Stimulated activated CD4-positive, alpha-beta T cell treated with anti-CD3 and anti-CD28 coated beads, Interleukin-12 subunit alpha, Interleukin-12 subunit beta, amount 100 ng/mL, for 4 hours (primary cell): ENCODE data around the gene UBR4.

Experiments used
- DNase-seq: peaks from one replicate; pipeline ENCODE4 v3.0.0-alpha.2; 2020

The UBR4 gene

DNA sequence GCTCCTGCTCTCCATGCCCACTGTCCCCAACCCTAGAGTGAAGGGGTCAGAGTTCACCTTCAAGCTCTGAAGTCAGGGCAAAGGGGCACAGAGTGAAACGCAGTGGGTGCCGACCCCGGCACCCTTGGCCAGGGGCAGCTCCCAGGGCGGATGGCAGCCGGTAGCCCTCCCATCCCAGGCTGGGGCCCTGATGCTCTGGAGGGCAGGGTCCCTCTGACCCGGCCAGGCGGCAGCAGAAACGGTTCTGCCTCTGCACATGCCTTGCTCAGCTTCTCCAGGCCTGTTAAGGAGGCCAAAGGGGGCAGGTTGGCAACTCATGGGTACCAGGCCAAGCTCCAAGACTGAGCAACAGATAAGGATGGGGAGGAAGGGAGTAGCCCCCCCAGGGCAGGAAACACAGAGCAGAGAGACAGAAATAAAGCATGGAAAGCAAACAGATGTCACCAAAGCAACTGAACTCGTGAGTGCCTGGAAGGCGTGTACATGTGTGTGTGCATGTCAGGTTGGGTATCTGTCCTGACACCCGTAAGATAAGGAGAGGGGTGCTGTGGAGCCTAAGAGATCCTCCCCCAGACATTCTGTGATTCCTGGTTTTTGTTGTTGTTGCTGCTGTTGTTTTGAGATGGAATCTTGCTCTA is 141.3 kb downstream of the UBR4 start:
- DNase-seq: no peak

DNA sequence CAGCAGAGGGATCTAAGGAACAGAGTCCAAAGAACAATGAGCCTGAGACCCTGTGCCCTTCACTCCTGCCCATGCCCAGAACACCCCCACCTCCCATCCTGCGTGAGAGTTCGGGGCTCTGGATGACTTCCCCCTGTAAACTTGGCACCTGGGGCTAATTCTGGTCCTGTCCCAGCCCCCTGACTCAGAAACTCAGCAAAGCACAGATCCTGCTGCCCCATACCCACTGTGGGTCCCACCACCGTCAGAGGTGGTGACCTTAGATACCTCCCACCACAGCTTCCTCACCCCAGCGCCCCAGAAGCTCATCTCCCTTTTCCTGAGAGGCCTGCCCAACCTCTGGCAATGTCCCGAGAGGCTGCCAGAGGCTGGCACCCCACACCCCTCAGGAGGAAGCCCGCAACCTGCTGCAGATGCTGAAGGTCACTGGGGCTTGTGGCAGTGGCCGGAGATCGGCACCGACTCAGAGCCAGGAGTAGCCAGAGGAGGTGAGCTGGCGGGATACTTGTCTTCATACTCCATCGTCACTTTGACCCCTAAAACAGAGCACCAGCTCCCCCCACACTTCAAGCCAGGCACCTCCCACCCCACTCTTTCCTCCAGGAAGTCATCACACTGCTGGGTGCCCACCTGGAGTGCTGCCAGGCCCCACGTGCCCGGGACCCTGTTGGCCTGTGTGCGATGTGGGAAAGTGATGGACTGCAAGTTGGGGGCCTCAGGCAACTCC is 142.0 kb downstream of the UBR4 start:
- no peak for DNase-seq

DNA sequence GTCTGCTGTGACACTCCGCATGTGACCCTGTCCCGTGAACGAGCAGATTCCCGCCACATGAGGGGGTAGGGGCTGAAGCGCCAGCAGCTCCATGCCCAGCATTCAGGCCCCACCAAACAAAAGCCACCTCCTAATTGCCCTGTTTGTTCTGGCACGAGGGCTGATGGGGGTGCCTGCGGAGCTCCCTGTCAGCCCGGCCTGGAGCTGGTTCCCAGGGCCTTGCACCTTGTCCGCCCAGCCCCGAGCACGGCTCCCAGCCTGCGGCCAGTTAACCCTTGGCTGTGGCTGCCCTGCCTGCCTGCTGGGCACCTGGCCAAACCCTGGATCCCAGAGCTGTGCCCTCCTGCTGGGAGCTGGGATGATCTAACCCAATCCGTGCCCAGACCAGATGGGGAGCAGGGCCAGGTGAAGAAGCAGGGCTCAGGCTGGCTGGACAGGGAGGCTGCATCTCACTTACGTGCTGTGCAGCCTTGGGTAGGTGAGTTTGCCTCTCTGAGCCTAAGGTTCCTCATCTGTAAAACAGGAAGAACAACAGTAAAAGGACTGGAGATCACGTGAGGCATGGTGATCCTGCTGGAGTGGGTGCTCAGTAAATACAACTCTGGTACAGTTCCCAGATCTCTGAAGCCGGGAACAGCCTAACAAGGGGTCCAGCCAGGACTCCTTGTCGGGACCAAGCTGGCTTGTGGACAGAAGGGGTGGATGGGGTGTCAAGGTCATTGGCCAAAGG is 142.7 kb downstream of the UBR4 start:
- no peak for DNase-seq

DNA sequence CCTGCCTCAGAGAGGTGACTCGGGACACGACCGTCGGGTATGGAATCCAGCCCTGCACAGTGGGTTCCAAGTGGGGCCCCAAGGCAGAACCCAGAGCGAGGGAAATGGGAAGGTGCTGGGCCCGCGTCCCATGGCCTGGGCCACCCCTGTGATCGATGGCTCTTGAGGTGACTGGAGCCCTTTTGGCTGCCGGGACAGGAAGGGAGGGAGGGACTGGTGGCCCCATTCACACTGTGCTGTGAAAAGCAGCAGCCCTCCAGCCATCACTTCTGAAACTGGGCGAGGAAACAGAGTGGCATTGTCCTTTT is 143.2 kb downstream of the UBR4 start:
- DNase-seq: no peak

DNA sequence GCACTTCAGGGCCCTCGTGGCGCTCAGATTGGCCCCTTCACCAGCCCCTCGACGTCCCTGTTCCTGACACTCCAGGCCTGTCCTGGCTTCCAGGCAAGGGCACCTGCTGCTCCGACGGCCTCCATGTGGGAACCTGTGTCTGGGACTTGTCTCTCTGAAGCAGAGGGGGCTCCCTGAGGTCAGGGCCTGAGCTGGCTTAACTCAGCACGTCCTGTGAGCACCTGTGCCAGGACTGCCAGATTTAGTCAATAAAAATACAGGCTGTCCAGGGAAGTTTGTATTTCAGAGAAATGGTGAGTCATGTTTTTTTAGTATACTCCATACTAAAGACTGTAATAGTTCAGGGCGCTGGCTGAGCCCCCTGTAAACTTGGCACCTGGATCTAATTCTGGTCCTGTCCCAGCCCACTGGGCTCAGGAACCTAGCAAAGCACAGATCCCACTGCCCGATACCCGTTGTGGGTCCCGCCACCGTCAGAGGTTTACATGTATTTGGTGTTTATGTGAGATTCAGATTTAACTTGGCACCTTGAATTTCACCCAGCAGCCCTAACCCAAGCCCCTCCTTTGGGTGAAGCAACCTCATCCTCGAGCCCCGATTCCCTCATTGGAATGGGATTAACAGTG is 143.7 kb downstream of the UBR4 start:
- DNase-seq: no peak

DNA sequence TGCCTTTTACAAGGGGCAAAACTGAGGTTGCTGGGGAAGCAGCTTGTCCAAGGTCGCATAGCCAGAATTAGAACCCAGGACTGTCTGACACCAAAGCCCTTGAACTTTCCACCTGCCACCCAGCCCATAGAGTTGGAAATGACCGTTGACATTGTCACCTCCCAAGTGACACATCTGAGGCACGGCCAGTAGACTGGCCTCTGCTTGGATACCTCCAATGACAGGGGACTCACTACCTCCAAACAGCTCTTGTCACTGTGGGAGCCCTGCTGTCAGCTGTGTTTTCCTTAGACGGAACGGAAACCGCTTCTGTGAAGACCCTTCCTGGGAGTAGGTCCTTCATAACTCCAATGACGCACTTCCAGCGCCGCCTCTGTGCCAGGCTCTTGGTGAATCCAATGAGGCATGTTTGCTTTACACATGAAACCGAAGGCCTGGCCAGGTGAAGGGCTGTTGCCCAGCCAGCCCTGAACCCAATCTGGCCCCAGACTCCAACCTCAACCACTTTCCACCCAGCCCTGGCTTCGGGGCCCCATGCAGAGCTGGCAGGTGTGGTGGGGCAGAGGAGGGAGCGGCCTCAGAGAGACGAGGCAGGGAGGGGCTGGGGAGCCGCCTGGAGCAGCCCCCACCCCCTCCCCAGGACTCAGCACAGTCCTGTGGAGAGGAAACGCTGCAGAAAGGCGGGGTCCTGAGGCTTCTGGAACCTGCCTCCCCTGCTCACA is 144.4 kb downstream of the UBR4 start:
- DNase-seq: no peak

DNA sequence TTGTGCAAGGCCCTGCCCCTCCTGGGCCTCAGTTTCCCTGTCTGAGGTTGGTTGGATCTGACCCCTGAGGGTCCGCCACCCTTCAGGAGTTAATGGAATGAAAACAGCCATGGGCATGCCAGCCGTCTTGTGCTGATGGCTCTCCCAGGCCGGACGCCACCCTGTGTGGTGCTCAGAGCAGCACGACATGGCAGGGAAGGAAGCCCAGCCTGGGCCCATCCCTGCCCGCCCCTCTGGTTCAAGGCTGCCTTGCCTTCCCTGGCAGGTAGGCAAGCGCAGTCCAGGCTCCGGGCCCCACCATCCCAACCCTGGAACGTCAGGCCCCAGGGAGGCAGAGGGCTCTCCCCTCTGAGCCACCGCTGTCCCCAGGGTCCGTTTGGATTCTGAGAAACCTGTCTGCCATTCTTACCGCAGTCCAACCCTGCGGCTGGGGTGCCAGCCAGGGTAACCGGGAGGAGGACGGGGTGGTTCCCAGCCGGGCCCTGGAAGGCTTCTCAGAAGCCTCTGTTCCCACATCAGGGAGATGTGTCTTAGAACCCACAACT is 145.1 kb downstream of the UBR4 start:
- no peak for DNase-seq

DNA sequence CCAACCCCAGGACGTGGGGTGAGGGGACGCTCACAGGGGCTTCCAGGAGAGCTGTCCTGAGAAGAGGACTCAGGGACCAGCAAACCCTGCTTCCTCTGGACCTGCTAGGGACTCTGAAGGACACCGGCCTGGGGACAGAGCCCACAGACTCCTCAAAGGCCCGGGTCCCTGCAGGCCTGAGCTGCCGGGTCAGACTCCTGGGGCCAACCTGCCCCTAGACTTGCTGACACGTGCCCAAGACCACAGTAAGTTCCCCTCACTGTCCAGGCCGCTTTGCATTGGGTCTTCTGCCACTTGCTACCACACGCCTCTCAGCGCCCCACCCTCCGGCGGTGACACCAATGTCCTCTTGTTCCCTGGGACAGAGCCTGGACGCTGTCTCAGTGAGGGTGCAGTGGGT is 146.9 kb downstream of the UBR4 start:
- DNase-seq: no peak

DNA sequence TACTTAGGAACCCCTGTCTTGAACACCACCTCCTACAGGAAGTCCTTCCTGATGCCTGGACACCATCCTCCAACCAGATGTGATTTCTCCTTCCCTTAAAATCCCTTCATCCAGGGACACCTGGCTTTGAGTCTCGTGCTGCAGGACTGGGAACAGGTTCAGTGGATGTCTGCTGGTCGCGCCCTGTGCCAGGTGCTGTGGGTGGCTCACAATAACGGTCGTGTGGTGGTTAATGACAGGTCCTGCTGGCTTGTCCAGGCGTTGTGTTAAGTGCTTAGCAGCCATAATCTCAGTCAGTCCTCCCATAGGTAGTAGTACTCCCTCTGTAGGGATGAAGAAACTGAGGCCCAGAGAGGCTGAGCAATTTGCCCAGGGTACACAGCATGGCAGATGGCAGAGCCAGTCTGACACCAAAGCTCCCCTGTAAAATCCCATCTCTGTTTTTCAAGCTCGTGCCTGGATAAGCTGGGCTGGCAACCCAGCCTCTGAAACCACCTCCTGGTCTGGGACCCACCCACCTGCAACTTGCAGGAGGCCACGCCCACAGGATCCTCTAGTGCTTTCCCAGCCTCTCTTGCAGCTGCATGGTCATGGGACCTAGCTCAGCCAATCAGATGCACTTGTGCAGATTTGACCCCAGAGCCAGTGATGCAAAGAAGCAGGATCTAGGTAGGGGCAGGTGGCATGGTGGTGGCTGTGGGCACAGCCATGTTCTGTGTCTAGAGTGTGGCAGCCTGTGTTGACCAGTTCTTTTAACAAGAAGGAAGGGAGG is 147.6 kb downstream of the UBR4 start:
- DNase-seq: no peak

DNA sequence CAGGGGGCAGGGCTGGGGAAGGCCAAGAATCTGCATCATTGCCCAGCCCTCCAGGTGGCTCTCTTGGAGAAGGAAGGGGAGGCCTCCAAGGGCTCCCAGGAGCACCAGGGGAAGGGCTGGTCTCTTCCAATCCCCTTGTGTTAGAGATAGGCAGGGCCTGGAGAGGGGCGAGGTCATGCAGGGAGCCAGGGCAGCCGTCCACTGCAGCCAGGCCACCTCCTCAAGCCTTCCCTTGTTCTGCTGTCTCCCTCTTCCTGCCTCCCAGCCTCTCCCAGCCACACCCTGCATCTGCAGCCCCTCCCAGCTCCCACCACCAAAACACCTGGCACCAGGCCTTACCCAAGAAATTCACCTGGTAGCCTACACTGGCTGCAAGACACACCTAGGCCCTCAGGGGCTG is 148.3 kb downstream of the UBR4 start:
- no peak for DNase-seq

DNA sequence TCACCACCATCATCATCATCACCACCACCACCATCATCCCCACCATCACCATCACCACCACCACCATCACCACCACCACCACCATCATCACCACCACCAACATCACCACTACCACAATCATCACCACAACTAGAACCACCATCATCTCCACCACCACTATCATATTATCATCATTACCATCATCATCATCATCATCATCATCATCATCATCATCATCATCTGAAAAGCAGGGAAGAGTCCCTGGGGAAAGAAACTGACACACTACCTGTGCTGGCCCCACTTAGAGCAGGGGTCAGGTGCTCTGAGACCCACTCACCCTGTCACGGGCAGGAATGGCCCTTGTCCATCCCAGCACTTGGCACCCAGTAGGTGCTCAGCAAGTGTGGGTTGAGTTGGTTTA is 148.7 kb downstream of the UBR4 start:
- no peak for DNase-seq

DNA sequence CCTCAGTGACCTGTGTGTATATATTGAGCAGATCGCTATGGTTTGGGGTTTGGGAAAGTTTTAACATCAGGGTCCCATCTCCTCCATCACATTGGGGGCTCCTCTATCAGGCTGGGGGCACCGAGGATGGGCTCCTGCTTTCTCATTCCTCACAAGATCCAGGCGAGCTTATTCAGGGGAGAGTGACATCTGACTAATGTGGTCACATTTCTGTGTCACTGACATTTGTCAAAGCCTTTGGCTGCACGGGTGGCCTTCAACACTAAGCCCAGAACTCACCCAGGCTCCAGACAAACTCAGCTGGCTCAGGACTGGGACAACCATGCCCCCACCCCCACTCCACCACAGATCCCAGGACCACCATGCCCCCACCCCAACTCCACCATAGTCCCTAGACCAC is 150.3 kb downstream of the UBR4 start:
- DNase-seq: no peak

DNA sequence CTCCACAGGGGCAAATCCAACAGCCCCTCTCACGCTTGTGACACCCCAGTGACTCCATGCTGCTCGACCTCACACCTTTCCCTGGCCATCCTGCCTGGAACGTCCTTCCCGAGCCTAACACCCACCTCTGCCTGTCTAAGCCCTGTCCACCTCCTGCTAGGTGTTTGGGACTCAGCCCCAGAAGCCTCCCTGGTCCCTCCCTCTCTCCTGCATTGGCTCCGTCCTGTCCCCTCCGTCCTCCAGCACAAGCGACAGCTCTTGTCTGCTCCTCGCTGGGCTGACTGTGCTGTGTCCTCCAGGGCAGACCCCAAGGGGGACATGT is 151.6 kb downstream of the UBR4 start:
- no peak for DNase-seq

DNA sequence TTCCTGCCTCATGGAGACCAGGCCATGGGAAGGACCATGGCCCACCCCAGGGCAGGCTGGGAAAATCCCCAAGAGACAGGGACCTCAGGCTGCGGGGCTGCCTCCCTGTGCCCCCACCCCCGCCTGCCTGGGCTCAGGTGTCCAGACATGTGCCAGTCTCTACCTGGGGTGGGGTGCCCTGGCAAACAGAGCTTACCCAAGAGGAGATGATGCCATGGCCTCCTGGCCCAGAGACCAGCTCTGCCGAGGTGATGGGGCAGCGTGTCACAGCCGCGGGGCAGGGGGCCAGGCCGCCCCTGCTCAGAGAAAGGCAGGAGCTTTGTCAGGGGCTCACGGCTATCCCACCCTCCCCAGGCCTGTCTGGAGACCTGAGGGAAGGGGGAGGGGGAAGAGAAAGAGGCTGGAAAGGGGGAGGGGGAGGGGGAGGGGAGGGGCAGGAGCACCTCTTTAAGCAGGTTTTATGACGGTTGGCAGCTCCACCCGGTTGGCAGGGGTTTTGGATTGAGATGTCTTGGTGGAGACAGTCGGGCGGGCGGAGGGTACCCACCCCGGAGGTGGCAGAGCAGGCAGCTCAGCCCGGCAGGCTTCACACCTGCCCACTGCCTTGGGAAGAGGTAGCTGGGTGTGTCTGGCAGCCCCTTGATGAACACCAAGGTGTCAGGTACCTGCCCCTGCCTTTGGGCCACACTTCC is 152.1 kb downstream of the UBR4 start:
- DNase-seq: no peak

DNA sequence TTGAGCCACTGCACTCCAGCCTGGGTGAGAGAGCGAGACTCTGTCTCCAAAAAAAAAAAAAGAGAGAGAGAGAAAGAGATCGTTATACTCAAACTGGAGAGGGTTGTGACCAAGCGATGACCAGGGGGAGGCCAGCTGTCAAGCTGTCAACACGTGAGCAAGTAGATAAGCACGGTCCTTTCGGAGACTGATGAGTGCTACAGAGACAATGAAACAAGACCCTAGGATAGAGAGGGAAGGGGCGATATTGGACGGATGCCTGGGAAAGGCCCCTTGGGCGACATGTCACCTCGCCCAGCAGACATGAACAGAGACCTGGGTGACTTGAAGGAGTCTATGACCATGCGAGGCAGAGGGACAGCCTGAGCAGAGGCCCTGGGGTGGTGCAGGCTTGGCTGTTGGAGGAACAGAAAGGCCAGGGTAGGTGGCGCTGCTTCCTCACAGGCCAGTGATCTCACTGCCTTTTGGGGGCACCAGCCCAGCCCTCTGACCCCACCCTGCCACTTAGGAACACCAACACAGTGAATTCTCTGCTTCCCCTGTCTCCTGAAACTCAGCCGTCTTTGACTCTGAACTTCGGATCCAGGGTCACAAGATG is 152.8 kb downstream of the UBR4 start:
- no peak for DNase-seq

DNA sequence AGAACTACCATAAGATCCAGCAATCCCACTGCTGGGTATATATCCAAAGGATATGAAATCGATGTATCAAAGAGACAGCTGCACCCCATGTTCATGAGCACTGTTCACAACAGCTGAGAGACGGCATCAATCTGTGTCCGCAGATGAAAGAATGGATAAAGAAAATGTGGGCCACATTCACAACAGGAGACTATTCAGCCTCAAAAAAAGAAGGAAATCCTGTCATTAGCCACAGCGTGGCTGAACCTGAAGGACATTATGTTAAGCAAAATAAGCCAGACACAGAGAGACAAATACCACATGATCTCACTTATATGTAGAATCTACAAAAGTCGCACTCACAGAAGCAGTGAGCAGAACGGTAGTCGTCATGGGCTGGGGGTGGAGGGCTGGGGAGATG is 154.4 kb downstream of the UBR4 start:
- no peak for DNase-seq

DNA sequence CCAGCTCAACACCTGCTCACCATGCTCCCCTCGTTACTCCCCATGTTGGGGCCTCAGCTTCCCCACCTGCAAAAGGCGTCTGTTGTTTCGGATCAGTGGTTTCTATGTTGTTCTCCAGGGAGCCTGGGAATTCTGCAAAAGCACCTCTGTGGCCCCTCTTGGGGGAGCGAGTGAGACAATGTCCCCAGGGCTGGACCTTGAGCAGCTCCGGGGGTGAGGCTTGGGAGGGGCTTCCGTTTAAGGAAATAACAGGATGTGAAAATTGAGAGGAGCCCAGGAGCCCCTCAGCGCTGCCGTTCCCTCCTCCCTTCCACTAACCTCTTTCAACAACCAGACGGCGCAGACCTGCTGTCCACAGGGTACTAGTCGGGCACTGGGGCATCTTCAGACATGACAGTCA is 155.1 kb downstream of the UBR4 start:
- DNase-seq: no peak

DNA sequence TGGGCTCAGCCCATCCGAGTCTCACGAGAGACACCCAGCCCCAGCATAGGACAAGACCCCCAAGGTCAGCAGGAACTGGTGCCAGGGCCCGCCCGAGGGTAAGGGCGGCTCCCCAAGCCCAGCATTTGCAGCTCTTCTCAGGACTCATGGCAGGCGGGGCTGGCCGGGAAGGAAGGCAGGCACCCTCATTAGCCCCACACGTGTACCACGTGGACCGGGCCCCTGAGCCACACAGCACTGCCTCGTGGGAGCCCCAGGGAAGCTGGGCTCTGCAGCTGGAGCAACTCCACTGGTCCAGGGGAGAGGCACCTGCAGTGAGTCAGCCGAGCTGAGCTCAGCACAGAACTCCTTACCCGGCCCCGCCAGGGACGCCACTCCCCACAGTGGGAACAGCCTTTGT is 155.8 kb downstream of the UBR4 start:
- DNase-seq: no peak

DNA sequence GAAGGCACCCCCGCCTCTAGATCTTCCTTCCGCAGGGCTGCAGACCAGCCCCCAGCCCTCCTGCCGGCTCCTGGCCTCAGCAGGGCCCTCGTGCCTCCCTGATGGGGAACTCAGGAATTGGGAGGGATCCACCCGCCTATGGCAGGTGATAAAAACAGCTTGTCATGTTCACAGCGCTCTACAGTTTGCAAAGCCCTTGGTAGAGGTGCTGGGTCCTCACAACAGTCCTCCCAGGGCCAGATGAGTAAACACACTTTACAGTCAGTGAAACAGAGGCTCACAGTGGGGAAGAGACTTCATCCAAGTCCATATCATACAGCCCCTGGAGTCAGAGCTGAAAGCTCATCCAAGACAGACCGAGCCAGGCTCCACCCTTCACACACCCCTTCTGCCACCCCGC is 156.6 kb downstream of the UBR4 start:
- DNase-seq: no peak

DNA sequence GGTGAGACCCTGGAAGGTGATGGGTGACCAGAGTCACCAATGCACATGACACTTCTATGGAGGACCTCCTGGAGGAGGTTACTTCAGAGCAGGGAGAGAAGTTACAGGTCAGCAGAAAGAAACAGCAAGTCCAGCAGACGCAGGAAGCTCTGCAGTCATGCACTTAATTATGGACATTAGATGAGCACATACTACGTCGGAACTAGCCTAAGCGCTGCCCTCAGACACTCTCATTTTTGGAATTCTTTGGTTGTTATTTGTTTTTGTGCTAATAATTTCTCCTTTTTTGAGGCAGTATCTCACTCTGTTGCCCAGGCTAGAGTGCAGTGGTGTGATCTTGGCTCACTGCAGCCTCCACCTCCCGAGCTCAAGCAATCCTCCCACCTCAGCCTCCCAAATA is 160.3 kb downstream of the UBR4 start:
- DNase-seq: no peak

DNA sequence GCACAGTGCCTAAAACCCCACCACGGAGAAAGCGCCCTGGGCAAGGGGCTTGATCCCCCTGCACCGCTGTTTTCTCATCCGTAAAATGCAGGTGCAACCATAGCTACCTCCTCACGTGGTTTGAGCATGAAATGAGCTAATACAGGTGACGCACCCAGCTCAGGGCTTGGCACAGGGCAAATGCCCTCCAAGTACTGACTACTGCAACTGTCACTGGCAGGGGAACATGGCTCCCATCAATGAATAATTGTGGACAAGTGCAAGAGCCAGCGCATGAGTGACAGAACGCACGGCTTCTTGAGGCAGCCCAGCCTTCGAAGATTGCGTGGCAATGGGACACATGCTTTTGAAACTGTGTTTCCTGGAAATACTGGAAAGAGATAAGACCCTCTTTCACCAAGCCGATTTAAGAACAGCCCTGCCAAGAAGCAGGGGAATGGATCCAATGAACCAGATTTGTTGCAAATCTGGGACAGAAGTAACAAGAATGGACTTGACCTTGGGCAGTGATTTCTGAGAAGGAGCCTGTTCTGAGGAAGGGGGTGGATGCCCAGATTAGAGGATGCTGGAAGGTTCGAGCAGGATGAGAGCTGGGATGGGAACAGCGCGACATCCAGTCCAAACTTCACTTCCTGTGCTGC is 160.8 kb downstream of the UBR4 start:
- DNase-seq: no peak
